ENCODE results near the gene ADGB.

Gene ADGB

DNA sequence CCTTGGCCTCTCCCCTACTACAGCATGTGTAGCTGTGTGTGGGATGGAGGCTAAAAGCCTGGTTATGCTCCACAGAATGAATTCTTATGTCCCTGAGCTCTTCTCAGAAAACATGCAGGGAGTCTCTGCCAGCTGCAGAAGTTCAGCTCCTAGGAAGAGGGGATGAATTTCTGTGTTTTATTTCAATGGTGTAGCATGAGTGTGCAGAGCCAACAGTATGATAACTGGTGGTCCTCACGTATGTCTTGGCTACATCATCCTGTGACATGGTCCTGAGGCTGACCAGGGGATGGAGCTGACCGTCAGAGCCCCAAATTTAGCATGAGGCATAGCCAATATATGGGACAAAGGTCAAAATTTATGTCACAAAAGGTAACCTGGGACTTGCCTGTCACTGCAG lies 266.1 kb downstream of the ADGB start:
- no peak for DNase-seq

Measured in activated CD4-positive, alpha-beta T cell treated with anti-CD3 and anti-CD28 coated beads for 1 hour (primary cell).